Esophagus squamous epithelium (tissue), 5 donors: Measurements from ENCODE around the gene LTBP1. TPM values are rescaled to one million over a fixed set of nuclear protein-coding genes. Genes with fewer than 3 reads are reported as not detected.

Experiments
- DNase-seq: peaks from one replicate; lab custom pipeline; 2025; lab: John Stamatoyannopoulos, UW
- H3K27ac ChIP-seq, 4 donors: fragments of 200-600 bp; sonication (generic); one replicate each; pipeline ENCODE4 v1.5.1; 2016 to 2019; ENCODE audit warnings: mild to moderate bottlenecking in 1 of 4
- H3K27me3 ChIP-seq, 4 donors: fragments of 200-600 bp; sonication (generic); 1 replicate in 3 of 4; 2 replicates in 1 of 4; pipeline versions ENCODE4 v1.5.1 to v1.6.0; 2017 to 2021; ENCODE audit warnings: antibody characterized with exemption in 1 of 4
- H3K36me3 ChIP-seq, 3 donors: fragments of 200-600 bp; sonication (generic); one replicate each; pipeline ENCODE4 v1.5.1; 2016 to 2019
- H3K4me1 ChIP-seq, 3 donors: fragments of 200-600 bp; sonication (generic); one replicate each; pipeline ENCODE4 v1.5.1; 2017 to 2019
- H3K4me3 ChIP-seq, 4 donors: fragments of 200-600 bp; sonication (generic); 1 replicate in 3 of 4; 2 replicates in 1 of 4; pipeline ENCODE4 v1.5.1; 2016 to 2019; ENCODE audit warnings: mild to moderate bottlenecking in 2 of 4, moderate library complexity in 1 of 4
- H3K9me3 ChIP-seq, 3 donors: fragments of 200-600 bp; sonication (generic); one replicate each; pipeline ENCODE4 v1.5.1; 2016 to 2019
- CTCF ChIP-seq, 6 experiments: fragments of 450-650 bp in 4 of 6; fragments of 200-600 bp in 2 of 6; sonication (generic) in 2 of 6; IDR thresholded peaks; one replicate each; pipeline ENCODE4 v1.5.1; 2016 to 2019; ENCODE audit warnings: antibody characterized with exemption in 6 of 6, mild to moderate bottlenecking in 4 of 6, moderate library complexity in 4 of 6
- POLR2A ChIP-seq, 4 donors: fragments of 450-650 bp; IDR thresholded peaks; one replicate each; pipeline ENCODE4 v1.6.1; 2017; ENCODE audit warnings: antibody characterized with exemption in 4 of 4, mild to moderate bottlenecking in 4 of 4, moderate library complexity in 3 of 4
- WGBS, 2 donors: methylation state at CpG; one replicate each; pipeline ENCODE4 v1.1.5; 2018; 5-methylcytosine and 5-hydroxymethylcytosine counted together
- intact Hi-C: fragments of 100-400 bp; cut with DNase I; formaldehyde crosslinking; loops from one replicate; pipeline ENCODE4 v1.15.0; 2022
- total RNA-seq, 4 donors: library from RNA; depleted of rRNA; stranded (reverse); fragments of >200 nt; gene quantifications; one replicate each; pipeline ENCODE4 v1.1.0, GENCODE V29; 2016
- donor health status: DM: yes; HTN: yes; CAD: no.

LTBP1 gene
- total RNA-seq, 4 donors from 2014 or later = 5.5 to 69.4 (median 32.6) TPM

- no peak for TF ChIP-seq CTCF (IDR thresholded peaks at IDR 0.05)
- no peak for TF ChIP-seq POLR2A (IDR thresholded peaks at IDR 0.05)
- H3K4me1 ChIP-seq = peaks cover 0 to 29% (median 12%) of the 10 kb centered on the region in 3 donors
- no peaks in the 10 kb centered on the region for H3K27me3 ChIP-seq
- DNase-seq = no peak
- H3K9me3 ChIP-seq = no peaks in the 10 kb centered on the region
- WGBS, 2 donors = 41 to 54% methylated on average over 2 of the region's 2 CpGs
- no peak overlapping the region for H3K4me3 ChIP-seq
- intact Hi-C loops = no loop called here
- H3K36me3 ChIP-seq = no peaks in the 10 kb centered on the region
- no peak overlapping the region for H3K27ac ChIP-seq
These were observed 121.5 kb downstream of the LTBP1 start for GRCh38 chr2:33068261-33068660.

GRCh38 chr2:33069894-33070651 lies 123.3 kb downstream of the LTBP1 start:
- H3K27me3 ChIP-seq = no peaks in the 10 kb centered on the region
- H3K27ac ChIP-seq = peak overlapping the region; percentile 86 to 91 (median 88)
- peaks cover 0 to 29% (median 12%) of the 10 kb centered on the region in 3 donors for H3K4me1 ChIP-seq
- DNase-seq = no peak
- WGBS, 2 donors = 24 to 30% methylated on average over 10 of the region's 10 CpGs
- intact Hi-C loops = no loop called here
- H3K9me3 ChIP-seq = no peaks in the 10 kb centered on the region
- TF ChIP-seq CTCF (IDR thresholded peaks at IDR 0.05) (no peak), POLR2A (IDR thresholded peaks at IDR 0.05) (no peak)
- H3K36me3 ChIP-seq = no peaks in the 10 kb centered on the region
- H3K4me3 ChIP-seq = no peak overlapping the region

- H3K36me3 ChIP-seq = no peaks in the 10 kb centered on the region
- H3K27ac ChIP-seq = peak overlapping the region in 1 of 4 donors; percentile 86
- no peak overlapping the region for H3K4me3 ChIP-seq
- DNase-seq = no peak
- H3K9me3 ChIP-seq = no peaks in the 10 kb centered on the region
- H3K4me1 ChIP-seq = peaks cover 0 to 29% (median 12%) of the 10 kb centered on the region in 3 donors
- WGBS, 2 donors = 41 to 63% methylated on average over 1 to 4 of the region's 5 CpGs
- no peak for TF ChIP-seq POLR2A (IDR thresholded peaks at IDR 0.05)
- TF ChIP-seq CTCF (IDR thresholded peaks at IDR 0.05) = no peak
- intact Hi-C loops = no loop called here
- no peaks in the 10 kb centered on the region for H3K27me3 ChIP-seq
These were observed 124.8 kb downstream of the LTBP1 start for GRCh38 chr2:33071591-33071990.

- H3K27ac ChIP-seq = peak overlapping the region in 1 of 4 donors; percentile 12
- no peak for DNase-seq
- H3K9me3 ChIP-seq = no peaks in the 10 kb centered on the region
- peaks cover 0 to 29% (median 12%) of the 10 kb centered on the region in 3 donors for H3K4me1 ChIP-seq
- WGBS, 2 donors = 70 to 76% methylated on average over 6 of the region's 6 CpGs
- TF ChIP-seq CTCF (IDR thresholded peaks at IDR 0.05) (no peak), POLR2A (IDR thresholded peaks at IDR 0.05) (no peak)
- H3K27me3 ChIP-seq = no peaks in the 10 kb centered on the region
- no peaks in the 10 kb centered on the region for H3K36me3 ChIP-seq
- intact Hi-C loops = no loop called here
- H3K4me3 ChIP-seq = no peak overlapping the region
These were observed 125.9 kb downstream of the LTBP1 start for GRCh38 chr2:33072614-33073013.

GRCh38 chr2:33073018-33073417 lies 126.3 kb downstream of the LTBP1 start:
- no peak for DNase-seq
- Histone ChIP-seq H3K4me1 (peaks cover 0 to 29% (median 12%) of the 10 kb centered on the region in 3 donors), H3K36me3 (no peaks in the 10 kb centered on the region), H3K27ac (peak overlapping the region in 1 of 4 donors; percentile 12), H3K9me3 (no peaks in the 10 kb centered on the region), H3K27me3 (no peaks in the 10 kb centered on the region), H3K4me3 (no peak overlapping the region)
- intact Hi-C loops = no loop called here
- 84 to 98% methylated on average over 4 of the region's 4 CpGs for WGBS, 2 donors
- no peak for TF ChIP-seq CTCF (IDR thresholded peaks at IDR 0.05)
- no peak for TF ChIP-seq POLR2A (IDR thresholded peaks at IDR 0.05)
